Measurements from ENCODE around the gene LGALS4.
"Not testable (repeated sequence)": the region's sequence is repeated elsewhere in the genome, so short reads cannot be mapped to it uniquely, and the experiment has no call there.

LGALS4 gene

GRCh38 chr19:38830039-38830733, 17.4 kb upstream of the LGALS4 start:
- H3K4me3 ChIP-seq (ENCODE audit: low read length): no peak overlapping the region
- no peak for TF ChIP-seq CTCF (conservative IDR thresholded peaks at IDR 0.05; ENCODE audit: low read depth, low read length)
- DNase-seq (ENCODE audit: low read depth): no peak

- not testable (repeated sequence) for DNase-seq (ENCODE audit: low read depth)
These were observed 16.5 kb upstream of the LGALS4 start for GRCh38 chr19:38829203-38829602.

GRCh38 chr19:38826856-38827551, 14.3 kb upstream of the LGALS4 start:
- no peak for TF ChIP-seq CTCF (conservative IDR thresholded peaks at IDR 0.05; ENCODE audit: low read depth, low read length)
- no peak overlapping the region for H3K4me3 ChIP-seq (ENCODE audit: low read length)
- DNase-seq (ENCODE audit: low read depth): no peak

More at GRCh38 chr19:38829203-38829602, 16.5 kb upstream of the LGALS4 start:
- H3K4me3 ChIP-seq (ENCODE audit: low read length): not testable (repeated sequence)

- not testable (repeated sequence) for H3K4me3 ChIP-seq (ENCODE audit: low read length); DNase-seq (ENCODE audit: low read depth)
These were observed 13.2 kb upstream of the LGALS4 start for GRCh38 chr19:38825936-38826335.

GRCh38 chr19:38821230-38821825, 8.6 kb upstream of the LGALS4 start:
- DNase-seq (ENCODE audit: low read depth); H3K4me3 ChIP-seq (ENCODE audit: low read length): not testable (repeated sequence)

GRCh38 chr19:38819231-38819920, 6.6 kb upstream of the LGALS4 start:
- H3K4me3 ChIP-seq (ENCODE audit: low read length): no peak overlapping the region
- TF ChIP-seq CTCF (conservative IDR thresholded peaks at IDR 0.05; ENCODE audit: low read depth, low read length): no peak
- no peak for DNase-seq (ENCODE audit: low read depth)

- no peak for TF ChIP-seq CTCF (conservative IDR thresholded peaks at IDR 0.05; ENCODE audit: low read depth, low read length)
- no peak for DNase-seq (ENCODE audit: low read depth)
- H3K4me3 ChIP-seq (ENCODE audit: low read length): no peak overlapping the region
These were observed 4.3 kb upstream of the LGALS4 start for GRCh38 chr19:38817081-38817480.

- TF ChIP-seq CTCF (conservative IDR thresholded peaks at IDR 0.05; ENCODE audit: low read depth, low read length): no peak
- DNase-seq (ENCODE audit: low read depth): no peak
- no peak overlapping the region for H3K4me3 ChIP-seq (ENCODE audit: low read length)
These were observed 3.5 kb upstream of the LGALS4 start for GRCh38 chr19:38816131-38816750.
